GM19372 (cell line): ENCODE data around the gene CLK2.
"Not testable (repeated sequence)": the region's sequence is repeated elsewhere in the genome, so short reads cannot be mapped to it uniquely, and the experiment has no call there.

ENCODE experiments used
- ATAC-seq: cut with Tn5 transposase; IDR thresholded peaks from one replicate; pipeline ENCODE4 v1.9.1; 2021; ENCODE audit warnings: mild to moderate bottlenecking, low read depth, moderate library complexity; ENCODE audit not compliant: unreplicated experiment

CLK2 gene

GRCh38 chr1:155269381-155269780 is 3.9 kb downstream of the CLK2 start:
- no peak for ATAC-seq

- no peak for ATAC-seq
Measured at GRCh38 chr1:155268630-155269029, 4.7 kb downstream of the CLK2 start.

- ATAC-seq = no peak
Measured at GRCh38 chr1:155267373-155267772, 5.9 kb downstream of the CLK2 start.

GRCh38 chr1:155266553-155266952 is 6.8 kb downstream of the CLK2 start:
- no peak for ATAC-seq

- no peak for ATAC-seq
Measured at GRCh38 chr1:155263067-155263466, 10.2 kb downstream of the CLK2 start.

GRCh38 chr1:155261852-155262673 is 11.2 kb downstream of the CLK2 start, which contains the start of gene SCAMP3:
Gene SCAMP3 (minus strand): TSS chr1:155262360. CDS start chr1:155262151, 209 bp downstream.
- peak; percentile 94 for ATAC-seq

- ATAC-seq = no peak
Measured at GRCh38 chr1:155261493-155261851, 11.8 kb downstream of the CLK2 start.

- ATAC-seq = no peak
Measured at GRCh38 chr1:155260276-155260675, 13.0 kb downstream of the CLK2 start.

GRCh38 chr1:155256058-155256852 is 17.0 kb downstream of the CLK2 start:
- no peak for ATAC-seq

- peak; percentile 45 for ATAC-seq
Measured at GRCh38 chr1:155255243-155256007, 17.9 kb downstream of the CLK2 start, which contains the start of gene ENTREP3. Gene ENTREP3 (minus strand): TSS chr1:155255483. CDS start chr1:155254877, 606 bp downstream.

- no peak for ATAC-seq
Measured at GRCh38 chr1:155254714-155255242, 18.5 kb downstream of the CLK2 start.

GRCh38 chr1:155254228-155254713 is 19.0 kb downstream of the CLK2 start:
- ATAC-seq = no peak

GRCh38 chr1:155253797-155254196 is 19.5 kb downstream of the CLK2 start:
- no peak for ATAC-seq

- no peak for ATAC-seq
Measured at GRCh38 chr1:155253208-155253607, 20.1 kb downstream of the CLK2 start.

- ATAC-seq = no peak
Measured at GRCh38 chr1:155251566-155251965, 21.7 kb downstream of the CLK2 start.

- peak; percentile 83 for ATAC-seq
Measured at GRCh38 chr1:155250633-155251449, 22.5 kb downstream of the CLK2 start.

GRCh38 chr1:155250246-155250632 is 23.1 kb downstream of the CLK2 start:
- ATAC-seq = peak; percentile 16

- ATAC-seq = no peak
Measured at GRCh38 chr1:155247667-155248553, 25.4 kb downstream of the CLK2 start.

- not testable (repeated sequence) for ATAC-seq
Measured at GRCh38 chr1:155246796-155247195, 26.5 kb downstream of the CLK2 start.
